ENCODE data around the gene C6orf136.
A peak's percentile ranks its signal among the peaks of the same experiment; 100 is the strongest.
"Not testable (repeated sequence)": the region's sequence is repeated elsewhere in the genome, so short reads cannot be mapped to it uniquely, and the experiment has no call there.

Gene C6orf136

GRCh38 chr6:30647242-30648116 lies 546 bp downstream of the C6orf136 start:
- peak overlapping the region; percentile 100 for H3K4me3 ChIP-seq
- peak; percentile 76 for DNase-seq (ENCODE audit: low spot score)

GRCh38 chr6:30651143-30651542 lies 4.2 kb downstream of the C6orf136 start:
- Histone ChIP-seq H3K27ac (no peak overlapping the region), H3K4me3 (no peak overlapping the region)
- no peak for TF ChIP-seq CTCF (IDR thresholded peaks at IDR 0.05)
- DNase-seq (ENCODE audit: low spot score): no peak

More at GRCh38 chr6:30647242-30648116, 546 bp downstream of the C6orf136 start:
- peak overlapping the region; percentile 70 to 96 for H3K27ac ChIP-seq
- TF ChIP-seq CTCF (IDR thresholded peaks at IDR 0.05): no peak

GRCh38 chr6:30654798-30655742 lies 8.1 kb downstream of the C6orf136 start:
- DNase-seq (ENCODE audit: low spot score): no peak
- no peak for TF ChIP-seq CTCF (IDR thresholded peaks at IDR 0.05)
- H3K27ac ChIP-seq: no peak overlapping the region

GRCh38 chr6:30655743-30656094 lies 8.8 kb downstream of the C6orf136 start:
- no peak for TF ChIP-seq CTCF (IDR thresholded peaks at IDR 0.05)
- no peak for DNase-seq (ENCODE audit: low spot score)
- Histone ChIP-seq H3K4me3 (no peak overlapping the region), H3K27ac (no peak overlapping the region)

More at GRCh38 chr6:30654798-30655742, 8.1 kb downstream of the C6orf136 start:
- H3K4me3 ChIP-seq: no peak overlapping the region

GRCh38 chr6:30656513-30656912 lies 9.6 kb downstream of the C6orf136 start:
- DNase-seq (ENCODE audit: low spot score): no peak
- Histone ChIP-seq H3K27ac (no peak overlapping the region), H3K4me3 (no peak overlapping the region)
- TF ChIP-seq CTCF (IDR thresholded peaks at IDR 0.05): no peak

- no peak overlapping the region for H3K4me3 ChIP-seq
- no peak for TF ChIP-seq CTCF (IDR thresholded peaks at IDR 0.05)
- H3K27ac ChIP-seq: no peak overlapping the region
- no peak for DNase-seq (ENCODE audit: low spot score)
Observed at GRCh38 chr6:30657454-30657853, 10.5 kb downstream of the C6orf136 start.

GRCh38 chr6:30657922-30658321 lies 11.0 kb downstream of the C6orf136 start:
- H3K4me3 ChIP-seq; DNase-seq (ENCODE audit: low spot score); H3K27ac ChIP-seq: not testable (repeated sequence)
